IPS-20b (cell line): ENCODE data around the gene OR2V2.
A peak's percentile ranks its signal among the peaks of the same experiment; 100 is the strongest.
"Not testable (repeated sequence)": the region's sequence is repeated elsewhere in the genome, so short reads cannot be mapped to it uniquely, and the experiment has no call there.

Source experiments
- H3K27ac ChIP-seq: one replicate; pipeline ENCODE4 v1.5.1; 2013; ENCODE audit warnings: low read length
- H3K27me3 ChIP-seq: 2 replicates; pipeline ENCODE4 v1.6.1; 2013; ENCODE audit warnings: mild to moderate bottlenecking, low read length, inconsistent platforms; ENCODE audit not compliant: insufficient read depth
- H3K36me3 ChIP-seq: 2 replicates; pipeline ENCODE4 v1.6.1; 2013; ENCODE audit warnings: low read depth, mild to moderate bottlenecking, inconsistent platforms, low read length, moderate library complexity; ENCODE audit not compliant: insufficient read depth
- H3K4me1 ChIP-seq: 2 replicates; pipeline ENCODE4 v1.6.1; 2013; ENCODE audit warnings: mild to moderate bottlenecking, control low read depth, inconsistent platforms, low read length, moderate library complexity; ENCODE audit not compliant: insufficient read depth
- H3K4me3 ChIP-seq: 2 replicates; pipeline ENCODE4 v1.5.1; 2013; ENCODE audit warnings: mild to moderate bottlenecking, low read length, inconsistent platforms
- H3K9ac ChIP-seq: 2 replicates; pipeline ENCODE4 v1.6.1; 2013; ENCODE audit warnings: low read depth, mild to moderate bottlenecking, inconsistent platforms, low read length, moderate library complexity
- H3K9me3 ChIP-seq: 2 replicates; pipeline ENCODE4 v1.6.1; 2013; ENCODE audit warnings: mild to moderate bottlenecking, low read depth, low read length, inconsistent platforms; ENCODE audit not compliant: insufficient read depth

The OR2V2 gene

GRCh38 chr5:181105391-181106025, 41.9 kb upstream of the OR2V2 start:
- no peak overlapping the region for H3K9ac ChIP-seq
- peak overlapping the region; percentile 55 for H3K4me3 ChIP-seq
- H3K27me3 ChIP-seq = peaks cover 38% of the 10 kb centered on the region
- 0 out of 2 replicates have a peak, but pooled peaks cover 3% of the 10 kb centered on the region for H3K4me1 ChIP-seq
- no peaks in the 10 kb centered on the region for H3K9me3 ChIP-seq
- H3K27ac ChIP-seq = no peak overlapping the region
- no peaks in the 10 kb centered on the region for H3K36me3 ChIP-seq

- Histone ChIP-seq H3K4me3 (no peak overlapping the region), H3K4me1 (0 out of 2 replicates have a peak, but pooled peaks cover 3% of the 10 kb centered on the region), H3K27ac (no peak overlapping the region), H3K27me3 (peaks cover 43% of the 10 kb centered on the region), H3K9ac (no peak overlapping the region), H3K9me3 (no peaks in the 10 kb centered on the region), H3K36me3 (no peaks in the 10 kb centered on the region)
Observed at GRCh38 chr5:181107699-181108098, 39.7 kb upstream of the OR2V2 start.

GRCh38 chr5:181108578-181109165, 38.7 kb upstream of the OR2V2 start:
- Histone ChIP-seq H3K27me3 (peaks cover 47% of the 10 kb centered on the region), H3K4me3 (no peak overlapping the region), H3K9ac (no peak overlapping the region), H3K4me1 (0 out of 2 replicates have a peak, but pooled peaks cover 3% of the 10 kb centered on the region), H3K27ac (no peak overlapping the region), H3K36me3 (no peaks in the 10 kb centered on the region), H3K9me3 (no peaks in the 10 kb centered on the region)

- H3K9ac ChIP-seq = no peak overlapping the region
- no peak overlapping the region for H3K4me3 ChIP-seq
- H3K36me3 ChIP-seq = no peaks in the 10 kb centered on the region
- no peaks in the 10 kb centered on the region for H3K9me3 ChIP-seq
- H3K27me3 ChIP-seq = peaks cover 49% of the 10 kb centered on the region
- 0 out of 2 replicates have a peak, but pooled peaks cover 3% of the 10 kb centered on the region for H3K4me1 ChIP-seq
- H3K27ac ChIP-seq = no peak overlapping the region
Observed at GRCh38 chr5:181109489-181110013, 37.8 kb upstream of the OR2V2 start.

GRCh38 chr5:181111010-181111409, 36.4 kb upstream of the OR2V2 start:
- H3K27me3 ChIP-seq = peaks cover 49% of the 10 kb centered on the region
- no peak overlapping the region for H3K4me3 ChIP-seq
- no peaks in the 10 kb centered on the region for H3K9me3 ChIP-seq
- H3K36me3 ChIP-seq = no peaks in the 10 kb centered on the region
- no peak overlapping the region for H3K27ac ChIP-seq
- H3K9ac ChIP-seq = no peak overlapping the region
- 0 out of 2 replicates have a peak, but pooled peaks cover 6% of the 10 kb centered on the region for H3K4me1 ChIP-seq

- peaks cover 60% of the 10 kb centered on the region for H3K27me3 ChIP-seq
- H3K9ac ChIP-seq = no peak overlapping the region
- H3K27ac ChIP-seq = no peak overlapping the region
- no peaks in the 10 kb centered on the region for H3K9me3 ChIP-seq
- 0 out of 2 replicates have a peak, but pooled peaks cover 6% of the 10 kb centered on the region for H3K4me1 ChIP-seq
- H3K36me3 ChIP-seq = no peaks in the 10 kb centered on the region
- H3K4me3 ChIP-seq = no peak overlapping the region
Observed at GRCh38 chr5:181112476-181112875, 34.9 kb upstream of the OR2V2 start.

GRCh38 chr5:181113572-181113971, 33.8 kb upstream of the OR2V2 start:
- H3K9ac ChIP-seq, H3K4me1 ChIP-seq, H3K36me3 ChIP-seq, H3K4me3 ChIP-seq, H3K9me3 ChIP-seq, H3K27ac ChIP-seq: not testable (repeated sequence)
- peaks cover 62% of the 10 kb centered on the region for H3K27me3 ChIP-seq

- Histone ChIP-seq H3K27ac (no peak overlapping the region), H3K27me3 (peaks cover 59% of the 10 kb centered on the region), H3K9me3 (no peaks in the 10 kb centered on the region), H3K9ac (no peak overlapping the region), H3K36me3 (no peaks in the 10 kb centered on the region), H3K4me1 (0 out of 2 replicates have a peak, but pooled peaks cover 3% of the 10 kb centered on the region), H3K4me3 (peak overlapping the region; percentile 57; the same call in 1 of the 2 replicates)
Observed at GRCh38 chr5:181114284-181114843, 33.0 kb upstream of the OR2V2 start.

GRCh38 chr5:181114844-181115778, 32.3 kb upstream of the OR2V2 start:
- no peak overlapping the region for H3K27ac ChIP-seq

GRCh38 chr5:181118369-181118768, 29.0 kb upstream of the OR2V2 start:
- Histone ChIP-seq H3K9ac (no peak overlapping the region), H3K27ac (no peak overlapping the region), H3K4me1 (0 out of 2 replicates have a peak, but pooled peaks cover 3% of the 10 kb centered on the region), H3K27me3 (peaks cover 47% of the 10 kb centered on the region), H3K9me3 (no peaks in the 10 kb centered on the region), H3K4me3 (no peak overlapping the region), H3K36me3 (no peaks in the 10 kb centered on the region)

More at GRCh38 chr5:181114844-181115778, 32.3 kb upstream of the OR2V2 start:
- H3K27me3 ChIP-seq = peaks cover 59% of the 10 kb centered on the region
- peak overlapping the region; percentile 57; the same call in 1 of the 2 replicates for H3K4me3 ChIP-seq
- no peaks in the 10 kb centered on the region for H3K9me3 ChIP-seq
- H3K4me1 ChIP-seq = 0 out of 2 replicates have a peak, but pooled peaks cover 3% of the 10 kb centered on the region
- H3K9ac ChIP-seq = no peak overlapping the region
- H3K36me3 ChIP-seq = no peaks in the 10 kb centered on the region

GRCh38 chr5:181119105-181119504, 28.3 kb upstream of the OR2V2 start:
- no peaks in the 10 kb centered on the region for H3K9me3 ChIP-seq
- H3K27me3 ChIP-seq = peaks cover 41% of the 10 kb centered on the region
- no peak overlapping the region for H3K27ac ChIP-seq
- H3K36me3 ChIP-seq = no peaks in the 10 kb centered on the region
- no peak overlapping the region for H3K4me3 ChIP-seq
- no peak overlapping the region for H3K9ac ChIP-seq
- 0 out of 2 replicates have a peak, but pooled peaks cover 3% of the 10 kb centered on the region for H3K4me1 ChIP-seq
